Caco-2 (cell line): ENCODE measurements around the gene LRRFIP1. TPM values are rescaled to one million over a fixed set of nuclear protein-coding genes. Genes with fewer than 3 reads are reported as not detected.

Experiments
- BruUV-seq: library from RNA; stranded (reverse); fragments of 400-500 nt; replicated peaks from 2 replicates; lab custom pipeline; 2021; lab: Mats Ljungman, UMichigan
- CTCF ChIA-PET: fragments of 300-600 bp; sonication (Branson Sonifier 250); formaldehyde crosslinking; loops from one replicate; lab custom pipeline; 2022; ENCODE audit warnings: antibody characterized with exemption; lab: Charles Lee
- POLR2A ChIA-PET: fragments of 300-600 bp; sonication (Branson Sonifier 250); formaldehyde crosslinking; loops from one replicate; lab custom pipeline; 2022; ENCODE audit warnings: antibody characterized with exemption; lab: Charles Lee
- DNase-seq, 2 experiments: peaks; one replicate each; pipeline versions ENCODE4 v3.0.0 to v3.0.0-alpha.2; 2020 to 2022
- H3K27me3 ChIP-seq: replicated peaks from 2 replicates; pipeline ENCODE4 v1.6.0; 2011; ENCODE audit warnings: low read length; ENCODE audit not compliant: control insufficient read depth, insufficient read depth
- H3K36me3 ChIP-seq: 2 replicates; pipeline ENCODE4 v1.5.1; 2011; ENCODE audit warnings: low read length; ENCODE audit not compliant: control insufficient read depth, insufficient read depth
- H3K4me1 ChIP-seq: fragments of 250-450 bp; sonication (Bioruptor Pico); 2 replicates; pipeline ENCODE4 v1.5.1; 2020; ENCODE audit warnings: mild to moderate bottlenecking
- H3K4me3 ChIP-seq: 2 replicates; pipeline ENCODE4 v1.5.1; 2011; ENCODE audit warnings: low read depth, mild to moderate bottlenecking, control low read depth, low read length
- H3K9me3 ChIP-seq: fragments of 250-450 bp; sonication (Bioruptor Pico); 2 replicates; pipeline ENCODE4 v1.5.1; 2020; ENCODE audit warnings: mild to moderate bottlenecking, moderate library complexity
- H3K27ac Mint-ChIP-seq: one replicate; pipeline ENCODE4 v1.8.0; 2022; ENCODE audit warnings: mixed read lengths; ENCODE audit not compliant: unreplicated experiment
- H3K27me3 Mint-ChIP-seq: one replicate; pipeline ENCODE4 v1.8.0; 2022; ENCODE audit warnings: mixed read lengths; ENCODE audit not compliant: insufficient read depth, unreplicated experiment
- H3K36me3 Mint-ChIP-seq: one replicate; pipeline ENCODE4 v1.8.0; 2022; ENCODE audit warnings: mild to moderate bottlenecking, mixed read lengths; ENCODE audit not compliant: insufficient read depth, unreplicated experiment
- H3K4me1 Mint-ChIP-seq: one replicate; pipeline ENCODE4 v1.8.0; 2022; ENCODE audit warnings: low read depth, mixed read lengths; ENCODE audit not compliant: unreplicated experiment
- H3K4me3 Mint-ChIP-seq: one replicate; pipeline ENCODE4 v1.8.0; 2022; ENCODE audit warnings: mild to moderate bottlenecking, moderate library complexity, mixed read lengths; ENCODE audit not compliant: unreplicated experiment
- H3K9me3 Mint-ChIP-seq: one replicate; pipeline ENCODE4 v1.8.0; 2022; ENCODE audit warnings: mixed read lengths; ENCODE audit not compliant: unreplicated experiment
- CTCF ChIP-seq, 2 experiments: fragments of 200-600 bp in 1 of 2; IDR thresholded peaks; 1 replicate in 1 of 2; 2 replicates in 1 of 2; pipeline versions ENCODE4 v1.5.1 to v1.8.0; 2011 to 2022; ENCODE audit warnings: antibody characterized with exemption in 1 of 2, control low read depth in 1 of 2, inconsistent platforms in 1 of 2, low read depth in 1 of 2, low read length in 1 of 2, mild to moderate bottlenecking in 1 of 2, moderate library complexity in 1 of 2; ENCODE audit not compliant: insufficient read depth in 1 of 2, severe bottlenecking in 1 of 2, unreplicated experiment in 1 of 2
- intact Hi-C: fragments of 100-400 bp; cut with micrococcal nuclease; formaldehyde crosslinking; loops from one replicate; pipeline ENCODE4 v1.10.0; 2022; ENCODE audit not compliant: unreplicated experiment
- total RNA-seq: library from RNA; stranded (reverse); gene quantifications from 2 replicates; pipeline ENCODE4 v1.2.3, GENCODE V29; 2022

LRRFIP1 gene
- total RNA-seq, 1 experiment from 2014 or later = 37.1 TPM

GRCh38 chr2:237737196-237737865 is 109.9 kb downstream of the LRRFIP1 start:
- intact Hi-C loops = no loop called here
- ChIA-PET POLR2A (no interaction called here), CTCF (no interaction called here)
- H3K27ac Mint-ChIP-seq = no peak overlapping the region
- no TSS peak for BruUV-seq
- H3K9me3 Mint-ChIP-seq = no peaks in the 10 kb centered on the region
- Histone ChIP-seq H3K4me1 (peaks cover 15% of the 10 kb centered on the region; the same call in 1 of the 2 replicates), H3K36me3 (no peaks in the 10 kb centered on the region), H3K4me3 (no peak overlapping the region), H3K9me3 (no peaks in the 10 kb centered on the region), H3K27me3 (no peaks in the 10 kb centered on the region)
- DNase-seq = no peak
- H3K4me1 Mint-ChIP-seq = peaks cover 10% of the 10 kb centered on the region
- TF ChIP-seq CTCF (IDR thresholded peaks at IDR 0.05; ENCODE audit: insufficient read depth in 1 of 2, low read depth in 1 of 2, low read length in 1 of 2, severe bottlenecking in 1 of 2, unreplicated experiment in 1 of 2) = no peak
- H3K4me3 Mint-ChIP-seq = no peak overlapping the region
- H3K27me3 Mint-ChIP-seq = no peaks in the 10 kb centered on the region
- H3K36me3 Mint-ChIP-seq = peaks cover 17% of the 10 kb centered on the region

- Mint-ChIP-seq H3K4me3 (no peak overlapping the region), H3K9me3 (no peaks in the 10 kb centered on the region), H3K36me3 (peaks cover 18% of the 10 kb centered on the region), H3K4me1 (peaks cover 16% of the 10 kb centered on the region), H3K27me3 (no peaks in the 10 kb centered on the region), H3K27ac (no peak overlapping the region)
- no peaks in the 10 kb centered on the region for H3K27me3 ChIP-seq
- no peak for DNase-seq
- no peaks in the 10 kb centered on the region for H3K36me3 ChIP-seq
- H3K4me3 ChIP-seq = no peak overlapping the region
- BruUV-seq = no TSS peak
- ChIA-PET POLR2A (no interaction called here), CTCF (no interaction called here)
- TF ChIP-seq CTCF (IDR thresholded peaks at IDR 0.05; ENCODE audit: insufficient read depth in 1 of 2, low read depth in 1 of 2, low read length in 1 of 2, severe bottlenecking in 1 of 2, unreplicated experiment in 1 of 2) = no peak
- intact Hi-C loops = no loop called here
- H3K4me1 ChIP-seq = peaks cover 19% of the 10 kb centered on the region
- H3K9me3 ChIP-seq = no peaks in the 10 kb centered on the region
These were observed 110.9 kb downstream of the LRRFIP1 start for GRCh38 chr2:237738255-237738654.

GRCh38 chr2:237739101-237739500 is 111.7 kb downstream of the LRRFIP1 start:
- H3K36me3 ChIP-seq = no peaks in the 10 kb centered on the region

More at GRCh38 chr2:237739101-237739500, 111.7 kb downstream of the LRRFIP1 start:
- no peak for TF ChIP-seq CTCF (IDR thresholded peaks at IDR 0.05; ENCODE audit: insufficient read depth in 1 of 2, low read depth in 1 of 2, low read length in 1 of 2, severe bottlenecking in 1 of 2, unreplicated experiment in 1 of 2)
- no TSS peak for BruUV-seq
- Mint-ChIP-seq H3K4me1 (peaks cover 23% of the 10 kb centered on the region), H3K27me3 (no peaks in the 10 kb centered on the region), H3K9me3 (no peaks in the 10 kb centered on the region), H3K4me3 (no peak overlapping the region), H3K27ac (no peak overlapping the region), H3K36me3 (peaks cover 18% of the 10 kb centered on the region)
- Histone ChIP-seq H3K4me3 (no peak overlapping the region), H3K27me3 (no peaks in the 10 kb centered on the region), H3K4me1 (peaks cover 27% of the 10 kb centered on the region), H3K9me3 (no peaks in the 10 kb centered on the region)
- ChIA-PET CTCF (no interaction called here), POLR2A (no interaction called here)
- intact Hi-C loops = no loop called here
- no peak for DNase-seq
